GM21825 (cell line): Measurements from ENCODE around the gene GALNT2.

Source experiments
- ATAC-seq: cut with Tn5 transposase; IDR thresholded peaks from one replicate; pipeline ENCODE4 v1.9.1; 2021; ENCODE audit warnings: mild to moderate bottlenecking, moderate library complexity; ENCODE audit not compliant: unreplicated experiment

Gene GALNT2

GRCh38 chr1:230286166-230286889 lies 219.3 kb downstream of the GALNT2 start:
- no peak for ATAC-seq

GRCh38 chr1:230286890-230287269 lies 219.8 kb downstream of the GALNT2 start:
- ATAC-seq: no peak

GRCh38 chr1:230287674-230288315 lies 220.8 kb downstream of the GALNT2 start:
- no peak for ATAC-seq

- no peak for ATAC-seq
Measured at GRCh38 chr1:230288641-230289349, 221.8 kb downstream of the GALNT2 start.

GRCh38 chr1:230289350-230289644 lies 222.3 kb downstream of the GALNT2 start:
- no peak for ATAC-seq

GRCh38 chr1:230291731-230292620 lies 224.9 kb downstream of the GALNT2 start:
- no peak for ATAC-seq

- no peak for ATAC-seq
Measured at GRCh38 chr1:230292689-230293389, 225.8 kb downstream of the GALNT2 start.

GRCh38 chr1:230293390-230293700 lies 226.3 kb downstream of the GALNT2 start:
- ATAC-seq: no peak

- no peak for ATAC-seq
Measured at GRCh38 chr1:230295367-230295766, 228.3 kb downstream of the GALNT2 start.

GRCh38 chr1:230299191-230300006 lies 232.4 kb downstream of the GALNT2 start:
- ATAC-seq: no peak

- no peak for ATAC-seq
Measured at GRCh38 chr1:230300322-230301301, 233.6 kb downstream of the GALNT2 start.

- ATAC-seq: no peak
Measured at GRCh38 chr1:230301322-230301721, 234.3 kb downstream of the GALNT2 start.

- ATAC-seq: no peak
Measured at GRCh38 chr1:230301822-230302221, 234.8 kb downstream of the GALNT2 start.

- no peak for ATAC-seq
Measured at GRCh38 chr1:230303069-230303468, 236.0 kb downstream of the GALNT2 start.

- ATAC-seq: no peak
Measured at GRCh38 chr1:230303822-230304221, 236.8 kb downstream of the GALNT2 start.

GRCh38 chr1:230306169-230306568 lies 239.1 kb downstream of the GALNT2 start:
- ATAC-seq: peak; percentile 69

GRCh38 chr1:230307213-230307612 lies 240.2 kb downstream of the GALNT2 start:
- no peak for ATAC-seq

- no peak for ATAC-seq
Measured at GRCh38 chr1:230308039-230308438, 241.0 kb downstream of the GALNT2 start.

- no peak for ATAC-seq
Measured at GRCh38 chr1:230308821-230309220, 241.8 kb downstream of the GALNT2 start.
